ENCODE results near the gene TLL2. TPM values are rescaled to one million over a fixed set of nuclear protein-coding genes. Genes with fewer than 3 reads are reported as not detected.

TLL2 gene
- total RNA-seq, 2 donors from 2014 or later = 0.34 to 0.37 TPM

GRCh38 chr10:96482815-96483588, 30.7 kb downstream of the TLL2 start:
- ATAC-seq = no peak
- intact Hi-C loops (cut with DNase I, micrococcal nuclease) = no loop called here

GRCh38 chr10:96478355-96478754, 35.4 kb downstream of the TLL2 start:
- intact Hi-C loops (cut with DNase I, micrococcal nuclease) = no loop called here
- no peak for DNase-seq
- no peak for ATAC-seq

More at GRCh38 chr10:96482815-96483588, 30.7 kb downstream of the TLL2 start:
- DNase-seq = no peak

GRCh38 chr10:96473866-96474265, 39.9 kb downstream of the TLL2 start:
- intact Hi-C loops (cut with DNase I, micrococcal nuclease) = no loop called here
- DNase-seq = no peak
- no peak for ATAC-seq

- peak in 1 of 2 donors; percentile 25 for DNase-seq
- intact Hi-C loops (cut with DNase I, micrococcal nuclease) = no loop called here
- ATAC-seq = peak; percentile 49
Observed at GRCh38 chr10:96470116-96470743, 43.5 kb downstream of the TLL2 start.

GRCh38 chr10:96468845-96469244, 44.9 kb downstream of the TLL2 start:
- no peak for DNase-seq
- intact Hi-C loops (cut with DNase I, micrococcal nuclease) = no loop called here
- ATAC-seq = no peak

GRCh38 chr10:96465599-96465998, 48.1 kb downstream of the TLL2 start:
- DNase-seq (no peak), ATAC-seq (no peak)
- intact Hi-C loops (cut with DNase I, micrococcal nuclease) = no loop called here

- intact Hi-C loops (cut with DNase I, micrococcal nuclease) = no loop called here
- no peak for DNase-seq
Observed at GRCh38 chr10:96463562-96463961, 50.2 kb downstream of the TLL2 start.

GRCh38 chr10:96462606-96463151, 51.0 kb downstream of the TLL2 start:
- ATAC-seq = no peak
- no peak for DNase-seq
- intact Hi-C loops (cut with DNase I, micrococcal nuclease) = no loop called here

More at GRCh38 chr10:96463562-96463961, 50.2 kb downstream of the TLL2 start:
- ATAC-seq = no peak

- intact Hi-C loops (cut with DNase I, micrococcal nuclease) = no loop called here
- ATAC-seq = no peak
Observed at GRCh38 chr10:96460316-96460715, 53.4 kb downstream of the TLL2 start.

GRCh38 chr10:96457341-96457740, 56.4 kb downstream of the TLL2 start:
- ATAC-seq (no peak), DNase-seq (no peak)
- intact Hi-C loops (cut with DNase I, micrococcal nuclease) = no loop called here

More at GRCh38 chr10:96460316-96460715, 53.4 kb downstream of the TLL2 start:
- no peak for DNase-seq

- no peak for ATAC-seq
- intact Hi-C loops (cut with DNase I, micrococcal nuclease) = no loop called here
- no peak for DNase-seq
Observed at GRCh38 chr10:96456296-96456840, 57.4 kb downstream of the TLL2 start.

- no peak for DNase-seq
- ATAC-seq = no peak
- intact Hi-C loops (cut with DNase I, micrococcal nuclease) = no loop called here
Observed at GRCh38 chr10:96453856-96454583, 59.7 kb downstream of the TLL2 start.

- no peak for DNase-seq
- peak; percentile 73 for ATAC-seq
- intact Hi-C loops (cut with DNase I, micrococcal nuclease) = no loop called here
Observed at GRCh38 chr10:96452494-96453153, 61.1 kb downstream of the TLL2 start.

GRCh38 chr10:96450529-96451207, 63.1 kb downstream of the TLL2 start:
- no peak for DNase-seq
- intact Hi-C loops (cut with DNase I, micrococcal nuclease) = no loop called here
- ATAC-seq = peak; percentile 71

- intact Hi-C loops (cut with DNase I, micrococcal nuclease) = no loop called here
- ATAC-seq (no peak), DNase-seq (no peak)
Observed at GRCh38 chr10:96448558-96448957, 65.2 kb downstream of the TLL2 start.

- ATAC-seq = peak; percentile 40
- DNase-seq = peak; percentile 19 to 38
- intact Hi-C loops (cut with DNase I, micrococcal nuclease) = no loop called here
Observed at GRCh38 chr10:96448021-96448457, 65.7 kb downstream of the TLL2 start.

- intact Hi-C loops (cut with DNase I, micrococcal nuclease) = no loop called here
- DNase-seq = no peak
- ATAC-seq = no peak
Observed at GRCh38 chr10:96446966-96447596, 66.6 kb downstream of the TLL2 start.
